Measurements from ENCODE around the gene LTBP3. TPM values are rescaled to one million over a fixed set of nuclear protein-coding genes. Genes with fewer than 3 reads are reported as not detected.

The LTBP3 gene
- total and polyA plus RNA-seq, 2 of the 4 experiments (the other 2 are of a cell fraction) = 6.6 to 145 TPM

GRCh38 chr11:65562788-65563187 is 4.6 kb upstream of the LTBP3 start:
- peaks cover 24% of the 10 kb centered on the region for H3K9me1 ChIP-seq (ENCODE audit: insufficient read depth, low read length)
- H3K4me1 ChIP-seq (ENCODE audit: control insufficient read depth, insufficient read depth, low read length) = peaks cover 23% of the 10 kb centered on the region
- no peak overlapping the region for H3K4me3 ChIP-seq (ENCODE audit: insufficient read depth, low read depth, low read length)
- H2AK5ac ChIP-seq (ENCODE audit: low read depth, low read length) = 0 out of 2 replicates have a peak overlapping the region, but pooled peaks have one; percentile 56
- H3K14ac ChIP-seq (replicated peaks; ENCODE audit: low read depth, low read length) = no peak overlapping the region
- no peak overlapping the region for H2BK15ac ChIP-seq (ENCODE audit: low read depth, low read length)
- intact Hi-C loops (cut with micrococcal nuclease) = no loop called here
- POLR2A ChIA-PET (ENCODE audit: unreplicated experiment) = no interaction called here
- no peak overlapping the region for H3K56ac ChIP-seq (ENCODE audit: extremely low read depth, insufficient read depth, low read length)
- H2AFZ ChIP-seq (replicated peaks; ENCODE audit: low read length, poor library complexity) = no peak overlapping the region
- no peak overlapping the region for H3K4me2 ChIP-seq (ENCODE audit: low read depth, low read length)
- no peak overlapping the region for H3K23ac ChIP-seq (ENCODE audit: low read depth, low read length)
- no peak overlapping the region for H4K91ac ChIP-seq (ENCODE audit: insufficient read depth, low read depth, low read length)
- ATAC-seq (ENCODE audit: low read depth) = no peak
- H3K27ac ChIP-seq (ENCODE audit: insufficient read depth, low read length) = no peak overlapping the region
- H4K8ac ChIP-seq (ENCODE audit: low read depth in 2 of 2, low read length in 2 of 2) = no peak overlapping the region
- H4K20me1 ChIP-seq (ENCODE audit: insufficient read depth, low read length) = no peaks in the 10 kb centered on the region
- no peaks in the 10 kb centered on the region for H3K27me3 ChIP-seq (ENCODE audit: control insufficient read depth, insufficient read depth, low read length)
- dilution Hi-C loops (cut with HindIII; ENCODE audit: low sequenced_read_pairs, unreplicated experiment) = no loop called here
- no peak overlapping the region for H4K5ac ChIP-seq (ENCODE audit: low read depth, low read length)
- BruUV-seq (replicated peaks) = no TSS peak
- H2BK5ac ChIP-seq (ENCODE audit: low read depth, low read length, poor library complexity, severe bottlenecking) = no peak overlapping the region
- H3K9me3 ChIP-seq (ENCODE audit: control insufficient read depth, insufficient read depth, low read length) = no peaks in the 10 kb centered on the region
- H3K18ac ChIP-seq (ENCODE audit: low read depth, low read length) = no peak overlapping the region
- no peak overlapping the region for H2BK20ac ChIP-seq (ENCODE audit: low read depth, low read length)
- no peak for DNase-seq
- CTCF ChIA-PET = interaction anchor here (0.6 kb wide), 1 partner anchor 188 kb away, joined by 3 read pairs; no protein-coding TSS in a partner anchor
- H2AK9ac ChIP-seq (replicated peaks; ENCODE audit: low read depth, low read length, poor library complexity) = no peak overlapping the region
- no peak overlapping the region for H3K4ac ChIP-seq (ENCODE audit: low read depth, low read length)
- H3K79me1 ChIP-seq (ENCODE audit: low read depth in 1 of 2, low read length in 2 of 2) = peaks cover 5 to 24% of the 10 kb centered on the region in 2 experiments; a peak in 3 of 4 replicates
- H3K9ac ChIP-seq (ENCODE audit: low read depth, low read length) = no peak overlapping the region
- no peaks in the 10 kb centered on the region for H3K36me3 ChIP-seq (ENCODE audit: control insufficient read depth, insufficient read depth, low read length)
- no CpG with 5 or more reads among the region's 9 CpGs for WGBS, 2 experiments (ENCODE audit: extremely low coverage in 2 of 2, insufficient read length in 1 of 2)
- TF ChIP-seq RCOR1 (IDR thresholded peaks at IDR 0.05; ENCODE audit: insufficient replicate concordance, low read length) (no peak), CHD1 (IDR thresholded peaks at IDR 0.05; ENCODE audit: low read depth, low read length) (no peak)
- in situ Hi-C loops (cut with MboI; ENCODE audit: low sequenced_read_pairs) = no loop called here
- H2BK120ac ChIP-seq (ENCODE audit: low read depth, low read length) = no peak overlapping the region

Measured in IMR-90 (cell line).